GM12878 (cell line): ENCODE results near the gene PARN. TPM values are rescaled to one million over a fixed set of nuclear protein-coding genes. Genes with fewer than 3 reads are reported as not detected.

ENCODE experiments used
- ATAC-seq: fragments of 200-7000 bp; cut with Tn5 transposase; 3 replicates; pipeline ENCODE4 v1.9.1; 2020; ENCODE audit warnings: mild to moderate bottlenecking, moderate library complexity
- BruUV-seq: library from RNA; stranded (reverse); fragments of 400-500 nt; replicated peaks from 2 replicates; lab custom pipeline; 2021; lab: Mats Ljungman, UMichigan
- CTCF ChIA-PET: fragments of 300-600 bp; sonication (Branson Sonifier 250); formaldehyde crosslinking; extraction: SDS; loops from one replicate; lab custom pipeline; 2021; ENCODE audit warnings: inconsistent platforms; lab: Yijun Ruan, JAX
- POLR2A ChIA-PET: fragments of 350-600 bp; formaldehyde crosslinking; extraction: SDS; loops from one replicate; lab custom pipeline; 2021; ENCODE audit warnings: inconsistent platforms; lab: Charles Lee
- RAD21 ChIA-PET: fragments of 300-600 bp; sonication (Branson Sonifier 250); formaldehyde crosslinking; loops from one replicate; lab custom pipeline; 2023; ENCODE audit warnings: antibody characterized with exemption; ENCODE audit not compliant: unreplicated experiment; lab: Charles Lee
- SMC1A ChIA-PET: fragments of 300-600 bp; sonication (Branson Sonifier 250); formaldehyde crosslinking; loops from one replicate; lab custom pipeline; 2023; ENCODE audit not compliant: unreplicated experiment, uncharacterized antibody; lab: Charles Lee
- DNase-seq: peaks from one replicate; pipeline ENCODE4 v3.0.0-alpha.2; 2011; ENCODE audit warnings: low read depth, low spot score
- FAIRE-seq: peaks from 3 replicates; lab custom pipeline; 2011; peaks lifted over from hg19 to GRCh38; lab: Jason Lieb, UNC
- H2AFZ ChIP-seq: 2 replicates; pipeline ENCODE4 v1.6.0; 2011; ENCODE audit warnings: low read depth, low read length, control low read depth; ENCODE audit not compliant: control insufficient read depth
- H3K27ac ChIP-seq: 2 replicates; pipeline ENCODE4 v1.5.1; 2011; ENCODE audit warnings: control low read depth; ENCODE audit not compliant: control insufficient read depth, insufficient read depth
- H3K27me3 ChIP-seq, 2 experiments: replicated peaks in 1 of 2; 2 replicates each; pipeline versions ENCODE4 v1.6.0 to v1.6.1; 2011; ENCODE audit warnings: low read length in 1 of 2; ENCODE audit not compliant: control insufficient read depth in 2 of 2, insufficient read depth in 2 of 2
- H3K36me3 ChIP-seq, 2 experiments: 2 replicates each; pipeline ENCODE4 v1.5.1; 2011; ENCODE audit warnings: low read length in 1 of 2; ENCODE audit not compliant: control insufficient read depth in 2 of 2, insufficient read depth in 2 of 2
- H3K4me1 ChIP-seq: 2 replicates; pipeline ENCODE4 v1.6.1; 2011; ENCODE audit warnings: mild to moderate bottlenecking, low read length, moderate library complexity, mixed read lengths; ENCODE audit not compliant: control insufficient read depth, insufficient read depth
- H3K4me2 ChIP-seq: 2 replicates; pipeline ENCODE4 v1.6.0; 2011; ENCODE audit warnings: control low read depth; ENCODE audit not compliant: control insufficient read depth, insufficient read depth
- H3K4me3 ChIP-seq: fragments of 200-600 bp; sonication (generic); 2 replicates; pipeline ENCODE4 v1.5.1; 2016
- H3K79me2 ChIP-seq: 2 replicates; pipeline ENCODE4 v1.6.0; 2011; ENCODE audit warnings: low read length; ENCODE audit not compliant: control insufficient read depth, insufficient read depth
- H3K9ac ChIP-seq: 2 replicates; pipeline ENCODE4 v1.8.0; 2011; ENCODE audit warnings: low read length, control low read depth, mixed read lengths; ENCODE audit not compliant: control insufficient read depth, insufficient read depth
- H3K9me3 ChIP-seq: replicated peaks from 3 replicates; pipeline ENCODE4 v1.5.1; 2011; ENCODE audit warnings: mild to moderate bottlenecking, low read length; ENCODE audit not compliant: control insufficient read depth, insufficient read depth
- H4K20me1 ChIP-seq: 2 replicates; pipeline ENCODE4 v1.6.0; 2011; ENCODE audit not compliant: control insufficient read depth, insufficient read depth
- ASH2L ChIP-seq: fragments of 300-600, 200-600 bp; sonication (generic); IDR thresholded peaks from 2 replicates; pipeline ENCODE4 v1.6.1; 2017; ENCODE audit warnings: low read depth, mild to moderate bottlenecking, borderline replicate concordance
- BHLHE40 ChIP-seq, 2 experiments: fragments of 450-650 bp in 1 of 2; IDR thresholded peaks; 2 replicates each; pipeline ENCODE4 v1.6.1; 2011 to 2017; ENCODE audit warnings: low read depth in 2 of 2, borderline replicate concordance in 1 of 2, improper control_type of control experiment in 1 of 2, low read length in 1 of 2, mild to moderate bottlenecking in 1 of 2
- EED ChIP-seq: sonication (generic); IDR thresholded peaks from 2 replicates; pipeline ENCODE4 v1.6.1; 2016; ENCODE audit warnings: antibody characterized with exemption, low read depth
- ELK1 ChIP-seq: IDR thresholded peaks from 2 replicates; pipeline ENCODE4 v1.6.1; 2012; ENCODE audit warnings: low read depth, low read length, improper control_type of control experiment
- FOS ChIP-seq: IDR thresholded peaks from 3 replicates; pipeline ENCODE4 v1.6.1; 2011; ENCODE audit warnings: borderline replicate concordance; ENCODE audit not compliant: insufficient read length; ENCODE audit errors: extremely low read depth
- IRF3 ChIP-seq: fragments of 450-650 bp; IDR thresholded peaks from 2 replicates; pipeline ENCODE4 v1.6.1; 2014; ENCODE audit warnings: mild to moderate bottlenecking
- MEF2A ChIP-seq: IDR thresholded peaks from 2 replicates; pipeline ENCODE4 v1.6.1; 2011; ENCODE audit warnings: low read depth, mild to moderate bottlenecking, low read length, moderate library complexity; ENCODE audit not compliant: insufficient read depth
- MEF2B ChIP-seq: fragments of 450-650 bp; IDR thresholded peaks from 2 replicates; pipeline ENCODE4 v1.6.1; 2018; ENCODE audit warnings: mild to moderate bottlenecking, moderate library complexity; ENCODE audit not compliant: partially characterized antibody, poor library complexity, severe bottlenecking
- NR2F1 ChIP-seq: fragments of 450-650 bp; conservative IDR thresholded peaks from 2 replicates; pipeline ENCODE4 v1.6.1; 2017; ENCODE audit warnings: mild to moderate bottlenecking
- POU2F2 ChIP-seq: IDR thresholded peaks from 3 replicates; pipeline ENCODE4 v1.6.1; 2011; ENCODE audit warnings: low read depth, mild to moderate bottlenecking, low read length, borderline replicate concordance
- RUNX3 ChIP-seq: IDR thresholded peaks from 2 replicates; pipeline ENCODE4 v1.6.1; 2012; ENCODE audit warnings: low read length, inconsistent platforms
- SREBF2 ChIP-seq: IDR thresholded peaks from 2 replicates; pipeline ENCODE4 v1.6.1; 2012; ENCODE audit warnings: mild to moderate bottlenecking, low read length
- STAT3 ChIP-seq: IDR thresholded peaks from 2 replicates; pipeline ENCODE4 v1.6.1; 2011; ENCODE audit warnings: low read depth, low read length, improper control_type of control experiment
- ZBED1 ChIP-seq: IDR thresholded peaks from 2 replicates; pipeline ENCODE4 v1.6.1; 2016; ENCODE audit warnings: borderline replicate concordance
- ZBTB11 ChIP-seq: fragments of 450-650 bp; formaldehyde crosslinking; IDR thresholded peaks from 2 replicates; pipeline ENCODE4 v1.5.0; 2022; ENCODE audit warnings: mild to moderate bottlenecking, missing genetic modification characterization
- ZNF384 ChIP-seq: IDR thresholded peaks from 2 replicates; pipeline ENCODE4 v1.6.1; 2012; ENCODE audit warnings: low read depth, mild to moderate bottlenecking, low read length, improper control_type of control experiment, borderline replicate concordance
- WGBS: methylation state at CpG from one replicate; pipeline ENCODE4 v1.1.6; 2016; ENCODE audit warnings: low lambda C conversion rate; ENCODE audit not compliant: insufficient replicate concordance, insufficient coverage; ENCODE audit errors: missing lambda C conversion rate; 5-methylcytosine and 5-hydroxymethylcytosine counted together
- in situ Hi-C: fragments of 300-500 bp; cut with MboI; formaldehyde crosslinking; loops from 9 replicates; pipeline ENCODE4 v1.14.3; 2018; ENCODE audit warnings: mixed read lengths
- intact Hi-C: fragments of 100-400 bp; cut with micrococcal nuclease; formaldehyde crosslinking; loops from one replicate; pipeline ENCODE4 v1.14.2; 2022; ENCODE audit not compliant: unreplicated experiment
- polyA plus RNA-seq, 11 experiments: library from polyadenylated mRNA; depleted of rRNA in 4 of 11; unstranded in 6 of 11; stranded (reverse) in 5 of 11; fragments of >200 nt; fragmentation: Nextera tagmentation in 4 of 11; fragmentation: Illumina TruSeq in 1 of 11; extraction: Ambion mirVana in 4 of 11; extraction: Trizol in 1 of 11; gene quantifications; 1 replicate in 1 of 11; 2 replicates in 10 of 11; pipeline versions ENCODE4 v1.2.1 to v1.2.3, GENCODE V29; 2011 to 2016; ENCODE audit warnings: inconsistent platforms in 2 of 11, missing spikeins in 2 of 11, low read depth in 1 of 11
- total RNA-seq, 4 experiments: library from RNA; depleted of rRNA in 3 of 4; stranded (reverse); fragments of >200 nt in 3 of 4; fragmentation: Illumina TruSeq in 1 of 4; extraction: Trizol in 1 of 4; gene quantifications; 2 replicates each; pipeline versions ENCODE4 v1.2.1 to v1.2.3, GENCODE V29; 2013 to 2021

The PARN gene
- total and polyA plus RNA-seq, 10 of the 15 experiments (the other 5 are each of a cell fraction or from before 2014, with no cell fraction given): 15.6 to 77.3 (median 47.7) TPM

- TF ChIP-seq IRF3: no peak
- 0 out of 3 replicates have a peak, but pooled peaks have one; percentile 12 for TF ChIP-seq POU2F2
- no peak for TF ChIP-seq ZBED1
- TF ChIP-seq NR2F1: no peak
- TF ChIP-seq STAT3: no peak
Observed at GRCh38 chr16:14608111-14608566, 21.9 kb downstream of the PARN start (continued).

GRCh38 chr16:14606102-14606501, 24.0 kb downstream of the PARN start:
- peak overlapping the region; percentile 1; the same call in 1 of the 2 replicates for H3K4me3 ChIP-seq
- FAIRE-seq (no peak), ATAC-seq (peak; percentile 59), DNase-seq (peak; percentile 55)
- H3K27ac ChIP-seq: peak overlapping the region; percentile 94
- ChIA-PET SMC1A (interaction anchor here (0.6 to 3.1 kb wide), 12 partner anchors 14 to 985 kb away, joined by 3 to 22 read pairs (median 4); partner anchors contain the start of gene PARN), CTCF (interaction anchor here (0.9 to 1.8 kb wide), 4 partner anchors 48 to 683 kb away, joined by 3 to 5 read pairs (median 3); no protein-coding TSS in a partner anchor), RAD21 (interaction anchor here (1.1 to 1.3 kb wide), 2 partner anchors 24 to 28 kb away, joined by 3 to 6 read pairs; partner anchors contain the start of gene PARN), POLR2A (interaction anchor here (0.6 to 1.9 kb wide), 5 partner anchors 12 to 411 kb away, joined by 3 to 14 read pairs (median 6); partner anchors contain the start of gene PARN)
- peaks cover 8 to 28% of the 10 kb centered on the region in 2 experiments for H3K36me3 ChIP-seq
- peaks cover 5% of the 10 kb centered on the region for H3K79me2 ChIP-seq
- H3K27me3 ChIP-seq: no peaks in the 10 kb centered on the region
- WGBS: 2% methylated on average over 6 of the region's 6 CpGs
- H2AFZ ChIP-seq: peak overlapping the region; percentile 37; the same call in 1 of the 2 replicates
- peak overlapping the region; percentile 61 for H3K9ac ChIP-seq
- intact Hi-C loops (loop anchor here (10.0 kb wide), 1 partner anchor 301 kb away; no protein-coding TSS in a partner anchor), in situ Hi-C loops (no loop called here)
- H3K9me3 ChIP-seq: no peaks in the 10 kb centered on the region; the same call in 2 of the 3 replicates
- no peaks in the 10 kb centered on the region for H4K20me1 ChIP-seq
- peak overlapping the region; percentile 83 for H3K4me2 ChIP-seq
- H3K4me1 ChIP-seq: peaks cover 42% of the 10 kb centered on the region
- no TSS peak for BruUV-seq
- peak; percentile 28; the same call in 1 of the 2 replicates for TF ChIP-seq ZBED1
- TF ChIP-seq ELK1: no peak
- no peak for TF ChIP-seq POU2F2
- peak; percentile 62 to 76; a peak in 2 of 4 replicates for TF ChIP-seq BHLHE40 (IDR thresholded peaks at IDR 0.05; ENCODE audit: borderline replicate concordance in 1 of 2, low read depth in 2 of 2, low read length in 1 of 2)
- TF ChIP-seq EED: peak; percentile 68
- TF ChIP-seq MEF2B: no peak
- no peak for TF ChIP-seq ASH2L
- peak; percentile 55 for TF ChIP-seq RUNX3
- no peak for TF ChIP-seq FOS
- 0 out of 2 replicates have a peak, but pooled peaks have one; percentile 26 for TF ChIP-seq MEF2A
- no peak for TF ChIP-seq SREBF2
- TF ChIP-seq ZBTB11: no peak
- peak; percentile 51; the same call in 1 of the 2 replicates for TF ChIP-seq ZNF384
